Measurements from ENCODE around the gene B3GALT4. TPM values are rescaled to one million over a fixed set of nuclear protein-coding genes. Genes with fewer than 3 reads are reported as not detected.

The B3GALT4 gene
- total RNA-seq, 2 donors from 2014 or later = 10.1 to 13.0 TPM

- H3K9me3 ChIP-seq (ENCODE audit: control insufficient read depth, low read length, poor library complexity, severe bottlenecking) = no peaks in the 10 kb centered on the region
- Mint-ChIP-seq H3K4me1 (peaks cover 29% of the 10 kb centered on the region), H3K36me3 (ENCODE audit: low read depth) (peaks cover 5% of the 10 kb centered on the region), H3K4me3 (peak within 1 kb of the TSS; percentile 100), H3K27ac (peak within 1 kb of the TSS; percentile 98), H3K27me3 (no peaks in the 10 kb centered on the region)
- DNase-seq (peak; percentile 54 to 68 (median 64)), ATAC-seq (peak; percentile 97)
These were observed 12.2 kb downstream of the B3GALT4 start, which contains the start of the genes PFDN6 and WDR46 for GRCh38 chr6:33288921-33289783. Gene PFDN6, plus strand, starts transcription at chr6:33289601. Its CDS starts 256 bp downstream, at chr6:33289857. Gene WDR46, minus strand, starts transcription at chr6:33289239. Its CDS starts 69 bp downstream, at chr6:33289170.

- H3K9me3 ChIP-seq (ENCODE audit: control insufficient read depth, low read length, poor library complexity, severe bottlenecking) = no peaks in the 10 kb centered on the region
- H3K36me3 Mint-ChIP-seq (ENCODE audit: low read depth) = peaks cover 5% of the 10 kb centered on the region
- H3K27me3 Mint-ChIP-seq = no peaks in the 10 kb centered on the region
- peak overlapping the region; percentile 100 for H3K4me3 Mint-ChIP-seq
- ATAC-seq = peak; percentile 29
- peak overlapping the region; percentile 98 for H3K27ac Mint-ChIP-seq
- no peak for DNase-seq
- H3K4me1 Mint-ChIP-seq = peaks cover 29% of the 10 kb centered on the region
These were observed 12.9 kb downstream of the B3GALT4 start for GRCh38 chr6:33289784-33290315.

GRCh38 chr6:33290459-33290858 is 13.5 kb downstream of the B3GALT4 start:
- Mint-ChIP-seq H3K4me3 (peak overlapping the region; percentile 100), H3K4me1 (peaks cover 30% of the 10 kb centered on the region), H3K27me3 (no peaks in the 10 kb centered on the region), H3K36me3 (ENCODE audit: low read depth) (peaks cover 5% of the 10 kb centered on the region), H3K27ac (peak overlapping the region; percentile 98)
- H3K9me3 ChIP-seq (ENCODE audit: control insufficient read depth, low read length, poor library complexity, severe bottlenecking) = no peaks in the 10 kb centered on the region
- no peak for DNase-seq
- ATAC-seq = no peak

GRCh38 chr6:33292996-33293682 is 16.2 kb downstream of the B3GALT4 start:
- DNase-seq (no peak), ATAC-seq (no peak)
- Mint-ChIP-seq H3K4me1 (peaks cover 32% of the 10 kb centered on the region), H3K27ac (no peak overlapping the region), H3K36me3 (ENCODE audit: low read depth) (peaks cover 9% of the 10 kb centered on the region), H3K27me3 (no peaks in the 10 kb centered on the region), H3K4me3 (no peak overlapping the region)
- no peaks in the 10 kb centered on the region for H3K9me3 ChIP-seq (ENCODE audit: control insufficient read depth, low read length, poor library complexity, severe bottlenecking)

- Mint-ChIP-seq H3K36me3 (ENCODE audit: low read depth) (peaks cover 7% of the 10 kb centered on the region), H3K27me3 (no peaks in the 10 kb centered on the region), H3K4me3 (no peak overlapping the region), H3K4me1 (peaks cover 30% of the 10 kb centered on the region), H3K27ac (no peak overlapping the region)
- H3K9me3 ChIP-seq (ENCODE audit: control insufficient read depth, low read length, poor library complexity, severe bottlenecking) = no peaks in the 10 kb centered on the region
- DNase-seq = no peak
- no peak for ATAC-seq
These were observed 17.3 kb downstream of the B3GALT4 start for GRCh38 chr6:33294086-33294823.

GRCh38 chr6:33295621-33296369 is 18.9 kb downstream of the B3GALT4 start:
- Mint-ChIP-seq H3K27me3 (no peaks in the 10 kb centered on the region), H3K4me3 (peak overlapping the region; percentile 41), H3K36me3 (ENCODE audit: low read depth) (peaks cover 14% of the 10 kb centered on the region), H3K27ac (no peak overlapping the region), H3K4me1 (peaks cover 31% of the 10 kb centered on the region)
- no peaks in the 10 kb centered on the region for H3K9me3 ChIP-seq (ENCODE audit: control insufficient read depth, low read length, poor library complexity, severe bottlenecking)
- ATAC-seq (no peak), DNase-seq (no peak)

- peak overlapping the region; percentile 98 for H3K4me3 Mint-ChIP-seq
- no peak for ATAC-seq
- peaks cover 33% of the 10 kb centered on the region for H3K4me1 Mint-ChIP-seq
- H3K9me3 ChIP-seq (ENCODE audit: control insufficient read depth, low read length, poor library complexity, severe bottlenecking) = no peaks in the 10 kb centered on the region
- H3K27ac Mint-ChIP-seq = peak overlapping the region; percentile 98
- no peak for DNase-seq
- H3K36me3 Mint-ChIP-seq (ENCODE audit: low read depth) = peaks cover 14% of the 10 kb centered on the region
- H3K27me3 Mint-ChIP-seq = no peaks in the 10 kb centered on the region
These were observed 20.0 kb downstream of the B3GALT4 start for GRCh38 chr6:33296797-33297405.

- Mint-ChIP-seq H3K4me1 (peaks cover 33% of the 10 kb centered on the region), H3K27me3 (no peaks in the 10 kb centered on the region), H3K36me3 (ENCODE audit: low read depth) (peaks cover 14% of the 10 kb centered on the region), H3K27ac (peak overlapping the region; percentile 98), H3K4me3 (peak overlapping the region; percentile 98)
- no peaks in the 10 kb centered on the region for H3K9me3 ChIP-seq (ENCODE audit: control insufficient read depth, low read length, poor library complexity, severe bottlenecking)
- no peak for DNase-seq
- ATAC-seq = no peak
These were observed 20.6 kb downstream of the B3GALT4 start for GRCh38 chr6:33297406-33297955.

GRCh38 chr6:33297956-33298772 is 21.2 kb downstream of the B3GALT4 start:
- peaks cover 33% of the 10 kb centered on the region for H3K4me1 Mint-ChIP-seq

GRCh38 chr6:33298773-33299236 is 21.9 kb downstream of the B3GALT4 start, which contains the start of gene RGL2:
Gene RGL2, minus strand, starts transcription at chr6:33298942. Its CDS starts 332 bp downstream, at chr6:33298610.
- Mint-ChIP-seq H3K27ac (peak within 1 kb of the TSS; percentile 98), H3K4me3 (peak within 1 kb of the TSS; percentile 98), H3K36me3 (ENCODE audit: low read depth) (peaks cover 16% of the 10 kb centered on the region), H3K27me3 (no peaks in the 10 kb centered on the region), H3K4me1 (peaks cover 36% of the 10 kb centered on the region)
- no peaks in the 10 kb centered on the region for H3K9me3 ChIP-seq (ENCODE audit: control insufficient read depth, low read length, poor library complexity, severe bottlenecking)
- DNase-seq = peak; percentile 40 to 53 (median 49)
- peak; percentile 32 for ATAC-seq

More at GRCh38 chr6:33297956-33298772, 21.2 kb downstream of the B3GALT4 start:
- H3K27ac Mint-ChIP-seq = peak overlapping the region; percentile 98
- ATAC-seq (peak; percentile 45), DNase-seq (peak in 2 of 3 donors; percentile 51 to 55)
- no peaks in the 10 kb centered on the region for H3K27me3 Mint-ChIP-seq
- no peaks in the 10 kb centered on the region for H3K9me3 ChIP-seq (ENCODE audit: control insufficient read depth, low read length, poor library complexity, severe bottlenecking)
- peak overlapping the region; percentile 98 for H3K4me3 Mint-ChIP-seq
- peaks cover 14% of the 10 kb centered on the region for H3K36me3 Mint-ChIP-seq (ENCODE audit: low read depth)
